Spleen (tissue), 11 donors: ENCODE measurements around the gene MCEMP1. TPM values are rescaled to one million over a fixed set of nuclear protein-coding genes. Genes with fewer than 3 reads are reported as not detected.

Source experiments
- DNase-seq: peaks from one replicate; pipeline ENCODE4 v3.0.0-alpha.2; 2020
- H3K27ac ChIP-seq, 8 donors: fragments of 200-600 bp; sonication (generic) in 7 of 8; 1 replicate in 4 of 8; 2 replicates in 4 of 8; pipeline versions ENCODE4 v1.5.0 to v1.8.0; 2016 to 2021; ENCODE audit warnings: inconsistent platforms in 4 of 8, mild to moderate bottlenecking in 4 of 8, moderate library complexity in 1 of 8
- H3K27me3 ChIP-seq, 7 donors: fragments of 200-600 bp; sonication (generic) in 6 of 7; replicated peaks in 1 of 7; 1 replicate in 4 of 7; 2 replicates in 3 of 7; pipeline versions ENCODE4 v1.5.0 to v1.8.0; 2016 to 2021; ENCODE audit warnings: inconsistent platforms in 3 of 7, mild to moderate bottlenecking in 1 of 7
- H3K36me3 ChIP-seq, 6 donors: fragments of 200-600 bp; sonication (generic) in 5 of 6; 1 replicate in 4 of 6; 2 replicates in 2 of 6; pipeline versions ENCODE4 v1.5.0 to v1.8.0; 2016 to 2021; ENCODE audit warnings: inconsistent platforms in 2 of 6
- H3K4me1 ChIP-seq, 6 donors: fragments of 200-600 bp; sonication (generic) in 5 of 6; 1 replicate in 3 of 6; 2 replicates in 3 of 6; pipeline versions ENCODE4 v1.5.0 to v1.8.0; 2016 to 2021; ENCODE audit warnings: inconsistent platforms in 3 of 6
- H3K4me3 ChIP-seq, 8 donors: fragments of 200-600 bp; sonication (generic) in 7 of 8; 1 replicate in 4 of 8; 2 replicates in 4 of 8; pipeline versions ENCODE4 v1.5.0 to v1.8.0; 2016 to 2021; ENCODE audit warnings: inconsistent platforms in 4 of 8, mild to moderate bottlenecking in 4 of 8, moderate library complexity in 2 of 8
- H3K9me3 ChIP-seq, 8 donors: fragments of 200-600 bp; sonication (generic) in 7 of 8; 1 replicate in 4 of 8; 2 replicates in 4 of 8; pipeline versions ENCODE4 v1.5.0 to v1.8.0; 2016 to 2021; ENCODE audit warnings: inconsistent platforms in 4 of 8
- CTCF ChIP-seq, 11 experiments: fragments of 200-600 bp in 7 of 11; fragments of 450-650 bp in 4 of 11; sonication (generic) in 4 of 11; IDR thresholded peaks in 8 of 11; conservative IDR thresholded peaks in 3 of 11; 1 replicate in 7 of 11; 2 replicates in 4 of 11; pipeline versions ENCODE4 v1.4.0 to v1.8.0; 2016 to 2021; ENCODE audit warnings: antibody characterized with exemption in 11 of 11, inconsistent platforms in 4 of 11, mild to moderate bottlenecking in 1 of 11
- POLR2A ChIP-seq, 3 donors: fragments of 450-650 bp; IDR thresholded peaks; one replicate each; pipeline ENCODE4 v1.5.1; 2017; ENCODE audit warnings: antibody characterized with exemption in 3 of 3, mild to moderate bottlenecking in 1 of 3
- POLR2AphosphoS5 ChIP-seq, 3 donors: sonication (generic); formaldehyde crosslinking; IDR thresholded peaks; one replicate each; pipeline ENCODE4 v1.5.1; 2017; ENCODE audit warnings: antibody characterized with exemption in 3 of 3
- WGBS, 5 donors: extraction: QIAGEN DNeasy Blood & Tissue Kit in 3 of 5; methylation state at CpG; one replicate each; pipeline versions ENCODE4 v1.1.5 to v1.1.7; 2013 to 2018; 5-methylcytosine and 5-hydroxymethylcytosine counted together
- intact Hi-C: fragments of 100-400 bp; cut with DNase I; formaldehyde crosslinking; loops from one replicate; pipeline ENCODE4 v1.15.0; 2023; ENCODE audit warnings: low total_unique reads
- polyA plus RNA-seq, 3 donors: library from polyadenylated mRNA; stranded (reverse); fragments of 200-250 nt; gene quantifications; one replicate each; pipeline ENCODE4 v1.2.1, GENCODE V29; 2013
- total RNA-seq, 7 donors: library from RNA; depleted of rRNA in 3 of 7; stranded (reverse); fragments of >200 nt in 3 of 7; fragmentation: NEBNext Ultra II Directional in 4 of 7; extraction: Animal tissue kit (Norgen Biotek cat#: 25700) in 4 of 7; gene quantifications; one replicate each; pipeline versions ENCODE4 v1.1.0 to v1.2.1, GENCODE V29; 2016 to 2021
- donor health status: healthy with polysubstance abuse.
- donor health status: DM: no; HTN: no; CAD: no; lungs with moderate emphysema.
- donor health status: DM: no; HTN: no; CAD: no.
- donor health status: Bipolar disorder and iron deficiency.
- donor health status: healthy.
- donor health status: DM: no; HTN: no; CAD: no.
- donor health status: DM: yes; HTN: yes; CAD: no.

The MCEMP1 gene
- total and polyA plus RNA-seq, 10 donors = 3.9 to 95.6 (median 24.1) TPM

GRCh38 chr19:7701049-7701653 lies 24.3 kb downstream of the MCEMP1 start:
- Histone ChIP-seq H3K9me3 (no peaks in the 10 kb centered on the region), H3K27me3 (peaks cover 0 to 25% (median 0%) of the 10 kb centered on the region in 7 donors), H3K4me1 (peaks cover 4 to 95% (median 48%) of the 10 kb centered on the region in 6 donors), H3K4me3 (peak overlapping the region in 6 of 8 donors; percentile 5 to 59 (median 20)), H3K27ac (peak overlapping the region; percentile 8 to 90 (median 80)), H3K36me3 (peaks cover 0 to 8% (median 0%) of the 10 kb centered on the region in 6 donors)
- 87 to 94% (median 93%) methylated on average over 4 to 12 of the region's 12 CpGs for whole genome bisulfite sequencing, 5 donors
- TF ChIP-seq POLR2AphosphoS5 (IDR thresholded peaks at IDR 0.05) (no peak), CTCF (IDR thresholded peaks at IDR 0.05 in 8 of 11, conservative IDR thresholded peaks at IDR 0.05 in 3 of 11) (no peak), POLR2A (IDR thresholded peaks at IDR 0.05) (no peak)
- intact Hi-C loops = no loop called here
- DNase-seq = peak; percentile 75

GRCh38 chr19:7701654-7702457 lies 25.0 kb downstream of the MCEMP1 start, which contains the start of gene FCER2:
Gene FCER2 (minus strand): TSS chr19:7702131. CDS start chr19:7699760, 2,371 bp downstream.
- WGBS, 5 donors = 38 to 60% (median 42%) methylated on average over 20 of the region's 20 CpGs
- intact Hi-C loops = no loop called here
- DNase-seq = peak; percentile 85
- Histone ChIP-seq H3K27me3 (peaks cover 0 to 23% (median 0%) of the 10 kb centered on the region in 7 donors), H3K36me3 (peaks cover 0 to 4% (median 0%) of the 10 kb centered on the region in 6 donors), H3K4me1 (peaks cover 9 to 95% (median 55%) of the 10 kb centered on the region in 6 donors), H3K27ac (peak within 1 kb of the TSS; percentile 48 to 90 (median 80)), H3K9me3 (no peaks in the 10 kb centered on the region), H3K4me3 (peak within 1 kb of the TSS in 6 of 8 donors; percentile 5 to 59 (median 20))
- TF ChIP-seq POLR2A (IDR thresholded peaks at IDR 0.05) = peak in 2 of 3 donors; percentile 30 to 49
- TF ChIP-seq CTCF (IDR thresholded peaks at IDR 0.05 in 8 of 11, conservative IDR thresholded peaks at IDR 0.05 in 3 of 11) = no peak
- peak in 2 of 3 donors; percentile 64 to 81 for TF ChIP-seq POLR2AphosphoS5 (IDR thresholded peaks at IDR 0.05)

- Histone ChIP-seq H3K27ac (peak overlapping the region in 5 of 8 donors; percentile 70 to 94 (median 87)), H3K27me3 (peaks cover 0 to 9% (median 0%) of the 10 kb centered on the region in 7 donors), H3K36me3 (no peaks in the 10 kb centered on the region), H3K4me1 (peaks cover 19 to 95% (median 66%) of the 10 kb centered on the region in 6 donors), H3K9me3 (no peaks in the 10 kb centered on the region), H3K4me3 (no peak overlapping the region)
- no peak for TF ChIP-seq POLR2AphosphoS5 (IDR thresholded peaks at IDR 0.05)
- WGBS, 5 donors = 76 to 83% (median 78%) methylated on average over 8 of the region's 8 CpGs
- intact Hi-C loops = no loop called here
- DNase-seq = peak; percentile 73
Measured at GRCh38 chr19:7703332-7703731, 26.4 kb downstream of the MCEMP1 start.

- H3K36me3 ChIP-seq = no peaks in the 10 kb centered on the region
- no peaks in the 10 kb centered on the region for H3K9me3 ChIP-seq
- TF ChIP-seq POLR2AphosphoS5 (IDR thresholded peaks at IDR 0.05) (no peak), POLR2A (IDR thresholded peaks at IDR 0.05) (no peak), CTCF (IDR thresholded peaks at IDR 0.05 in 8 of 11, conservative IDR thresholded peaks at IDR 0.05 in 3 of 11) (no peak)
- no peak overlapping the region for H3K4me3 ChIP-seq
- 78 to 84% (median 81%) methylated on average over 4 to 6 of the region's 6 CpGs for WGBS, 5 donors
- H3K27ac ChIP-seq = peak overlapping the region in 6 of 8 donors; percentile 6 to 94 (median 88)
- intact Hi-C loops = no loop called here
- H3K27me3 ChIP-seq = no peaks in the 10 kb centered on the region
- peaks cover 19 to 95% (median 67%) of the 10 kb centered on the region in 6 donors for H3K4me1 ChIP-seq
- DNase-seq = peak; percentile 75
Measured at GRCh38 chr19:7704280-7705060, 27.6 kb downstream of the MCEMP1 start.
